K562 (cell line): Measurements from ENCODE around the gene OBSL1. TPM values are rescaled to one million over a fixed set of nuclear protein-coding genes. Genes with fewer than 3 reads are reported as not detected.

ENCODE experiments used
- AFF1 ChIP-seq, 2 experiments: fragments of 450-650 bp; IDR thresholded peaks; 2 replicates each; pipeline ENCODE4 v1.6.1; 2018; ENCODE audit warnings: mild to moderate bottlenecking in 2 of 2, low read depth in 1 of 2; ENCODE audit not compliant: partially characterized antibody in 2 of 2
- COPS2 ChIP-seq: fragments of 450-650 bp; conservative IDR thresholded peaks from 2 replicates; pipeline ENCODE4 v1.6.1; 2016; ENCODE audit warnings: mild to moderate bottlenecking, moderate library complexity
- DMBX1 ChIP-seq: fragments of 250-450 bp; sonication (Bioruptor Pico); IDR thresholded peaks from 2 replicates; pipeline ENCODE4 v1.8.0; 2022; ENCODE audit warnings: inconsistent platforms, mild to moderate bottlenecking, moderate library complexity, borderline replicate concordance
- KDM1A ChIP-seq, 2 experiments: fragments of 450-650 bp; IDR thresholded peaks; 2 replicates each; pipeline ENCODE4 v1.6.1; 2016; ENCODE audit warnings: mild to moderate bottlenecking in 2 of 2
- PYGO2 ChIP-seq: fragments of 450-650 bp; IDR thresholded peaks from 2 replicates; pipeline ENCODE4 v1.6.1; 2016; ENCODE audit warnings: mild to moderate bottlenecking, missing genetic modification characterization, moderate library complexity, missing compliant biosample characterization
- RBM25 ChIP-seq: fragments of 200-400 bp; formaldehyde crosslinking; IDR thresholded peaks from 2 replicates; pipeline ENCODE4 v1.6.1; 2018; ENCODE audit warnings: low read length, low read depth, moderate library complexity; ENCODE audit not compliant: severe bottlenecking
- STAG1 ChIP-seq: sonication (generic); formaldehyde crosslinking; IDR thresholded peaks from 2 replicates; pipeline ENCODE4 v1.5.0; 2020; ENCODE audit warnings: missing genetic modification reagents, borderline replicate concordance
- ZNF398 ChIP-seq: fragments of 250-450 bp; sonication (Bioruptor Pico); IDR thresholded peaks from 2 replicates; pipeline ENCODE4 v1.8.0; 2021; ENCODE audit warnings: moderate library complexity, mild to moderate bottlenecking, inconsistent platforms
- polyA plus RNA-seq, 8 experiments: library from polyadenylated mRNA; depleted of rRNA in 4 of 8; stranded (reverse) in 5 of 8; unstranded in 3 of 8; fragments of >200 nt; fragmentation: Nextera tagmentation in 2 of 8; fragmentation: Illumina TruSeq in 1 of 8; extraction: Ambion mirVana in 2 of 8; extraction: Trizol in 1 of 8; gene quantifications; 2 replicates each; pipeline versions ENCODE4 v1.2.1 to v1.2.3, GENCODE V29; 2011 to 2014; ENCODE audit warnings: inconsistent platforms in 1 of 8, missing spikeins in 1 of 8
- total RNA-seq, 7 experiments: library from RNA; depleted of rRNA in 6 of 7; stranded (reverse); fragments of >200 nt in 6 of 7; fragmentation: Illumina TruSeq in 2 of 7; extraction: Trizol in 2 of 7; gene quantifications; 2 replicates each; pipeline versions ENCODE4 v1.2.1 to v1.2.3, GENCODE V29; 2011 to 2021; ENCODE audit warnings: low replicate concordance in 1 of 7

The OBSL1 gene
- total and polyA plus RNA-seq, 9 of the 15 experiments (the other 6 are each of a cell fraction or from before 2014, with no cell fraction given) = 1.2 to 26.6 (median 8.6) TPM

- no peak for TF ChIP-seq AFF1 (IDR thresholded peaks at IDR 0.05; ENCODE audit: low read depth in 1 of 2, partially characterized antibody in 2 of 2)
- no peak for TF ChIP-seq STAG1
- no peak for TF ChIP-seq DMBX1 (CRISPR knock-in tag)
- TF ChIP-seq ZNF398 (CRISPR knock-in tag) = no peak
- TF ChIP-seq COPS2 = no peak
- no peak for TF ChIP-seq RBM25
- no peak for TF ChIP-seq KDM1A (IDR thresholded peaks at IDR 0.05)
- no peak for TF ChIP-seq PYGO2 (tag)
Measured at GRCh38 chr2:219538504-219538951, 32.8 kb downstream of the OBSL1 start (continued).
